Measurements from ENCODE around the gene PLXDC1. TPM values are rescaled to one million over a fixed set of nuclear protein-coding genes. Genes with fewer than 3 reads are reported as not detected.
A peak's percentile ranks its signal among the peaks of the same experiment; 100 is the strongest.
"Not testable (repeated sequence)": the region's sequence is repeated elsewhere in the genome, so short reads cannot be mapped to it uniquely, and the experiment has no call there.

The PLXDC1 gene
- total RNA-seq, 1 experiment from 2014 or later = not detected

DNA sequence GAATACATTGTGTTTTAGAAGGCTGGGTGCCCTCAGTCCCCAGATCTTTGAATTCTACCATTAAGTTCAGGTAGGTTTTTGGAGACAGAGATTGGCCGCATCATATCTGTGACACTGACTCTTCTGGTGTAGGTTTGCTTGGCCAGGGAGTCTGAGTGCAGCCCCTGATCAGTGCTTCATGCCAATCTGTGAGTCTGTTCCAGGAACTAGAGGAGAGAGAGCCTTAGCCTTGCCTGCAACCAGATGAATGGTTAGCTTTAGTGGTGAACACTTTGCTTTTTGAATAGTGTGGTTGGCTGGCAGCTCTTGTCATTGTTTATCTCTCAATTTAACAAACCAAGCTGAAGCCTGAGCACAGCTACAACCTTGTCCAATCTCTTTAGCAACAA, 87.8 kb downstream of the PLXDC1 start:
- H3K27ac ChIP-seq (ENCODE audit: low read length) = no peak overlapping the region
- H3K9me3 ChIP-seq (ENCODE audit: low read length) = no peaks in the 10 kb centered on the region
- no peaks in the 10 kb centered on the region for H3K36me3 ChIP-seq (ENCODE audit: insufficient read depth, low read length)
- no peak for DNase-seq
- H3K9ac ChIP-seq (ENCODE audit: low read length) = no peak overlapping the region
- no peak overlapping the region for H3K4me2 ChIP-seq (ENCODE audit: low read depth, low read length, poor library complexity, severe bottlenecking)
- no peak overlapping the region for H3K4me3 ChIP-seq (ENCODE audit: low read length)
- H2AFZ ChIP-seq (ENCODE audit: low read length) = no peak overlapping the region
- H3K9me2 ChIP-seq (replicated peaks; ENCODE audit: insufficient read depth, low read length) = no peaks in the 10 kb centered on the region
- no peaks in the 10 kb centered on the region for H3K79me2 ChIP-seq (ENCODE audit: low read length)
- no peaks in the 10 kb centered on the region for H3K27me3 ChIP-seq (ENCODE audit: low read length)
- no peaks in the 10 kb centered on the region for H3K4me1 ChIP-seq (ENCODE audit: low read length)
- no peaks in the 10 kb centered on the region for H4K20me1 ChIP-seq (ENCODE audit: insufficient read depth, low read depth, low read length)

DNA sequence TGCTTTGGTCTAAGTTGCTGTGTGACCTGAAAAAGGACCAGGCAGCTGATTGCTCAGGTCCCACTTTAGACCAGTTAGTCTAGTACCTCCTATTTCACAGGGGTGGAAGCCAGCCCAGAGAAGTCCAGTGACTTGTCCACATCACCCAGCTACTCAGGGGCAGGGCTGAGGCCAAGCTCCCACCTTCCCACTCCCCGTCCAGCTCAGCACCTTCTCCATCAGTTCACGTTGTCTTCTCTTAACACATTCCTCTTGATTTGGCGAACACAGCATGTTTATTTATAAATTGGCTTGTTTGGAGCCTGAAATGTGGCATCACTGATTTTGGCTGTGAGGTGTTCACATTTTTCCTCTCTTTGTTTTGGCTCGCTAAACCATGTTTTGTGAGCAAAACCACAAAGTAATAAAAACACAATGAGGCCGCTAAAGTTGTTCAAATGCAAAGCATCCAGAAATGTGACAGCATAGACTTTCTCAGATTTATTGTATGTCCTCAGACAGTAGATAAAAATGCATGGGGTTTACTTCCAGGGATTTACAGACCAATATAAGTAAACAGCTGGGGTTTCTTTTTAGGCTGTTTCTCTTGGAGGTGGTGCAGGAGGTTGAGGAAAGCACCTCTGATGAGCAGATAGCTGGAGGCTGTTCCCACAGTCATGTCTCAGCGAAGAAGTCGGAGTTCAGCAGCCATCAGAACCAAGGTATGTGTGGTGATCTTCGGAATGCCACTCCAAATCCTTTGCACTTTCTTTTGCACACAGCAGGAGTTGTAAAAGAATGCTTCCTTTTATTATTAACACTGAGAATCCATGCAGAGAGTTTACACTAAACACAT, 88.4 kb downstream of the PLXDC1 start:
- Histone ChIP-seq H4K20me1 (ENCODE audit: insufficient read depth, low read depth, low read length) (no peaks in the 10 kb centered on the region), H3K27ac (ENCODE audit: low read length) (no peak overlapping the region), H3K27me3 (ENCODE audit: low read length) (no peaks in the 10 kb centered on the region), H3K36me3 (ENCODE audit: insufficient read depth, low read length) (no peaks in the 10 kb centered on the region), H2AFZ (ENCODE audit: low read length) (no peak overlapping the region), H3K4me1 (ENCODE audit: low read length) (no peaks in the 10 kb centered on the region), H3K9ac (ENCODE audit: low read length) (no peak overlapping the region), H3K4me3 (ENCODE audit: low read length) (no peak overlapping the region), H3K79me2 (ENCODE audit: low read length) (no peaks in the 10 kb centered on the region), H3K9me3 (ENCODE audit: low read length) (no peaks in the 10 kb centered on the region), H3K9me2 (replicated peaks; ENCODE audit: insufficient read depth, low read length) (no peaks in the 10 kb centered on the region), H3K4me2 (ENCODE audit: low read depth, low read length, poor library complexity, severe bottlenecking) (no peak overlapping the region)
- DNase-seq = no peak

DNA sequence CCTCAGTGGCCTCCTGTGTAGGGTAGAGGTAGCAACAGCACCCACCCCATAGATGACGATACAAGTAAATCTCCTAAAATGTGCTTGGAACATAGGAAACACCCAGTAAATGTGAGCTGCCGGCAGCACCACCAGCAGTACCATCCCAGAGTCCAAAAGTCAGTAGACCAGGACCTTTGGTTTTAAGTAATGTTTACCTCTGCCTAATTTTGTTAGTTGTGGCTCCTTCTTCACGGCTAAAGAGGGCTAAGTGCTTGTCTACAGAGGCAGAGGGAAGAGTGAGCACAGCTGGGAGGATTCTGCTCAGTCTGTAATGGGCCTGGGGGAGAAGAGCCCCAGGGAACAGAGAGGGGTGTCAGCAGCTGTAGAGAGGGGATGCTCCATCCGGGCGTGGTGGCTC, 92.9 kb downstream of the PLXDC1 start:
- H3K9me3 ChIP-seq (ENCODE audit: low read length) = no peaks in the 10 kb centered on the region
- no peak overlapping the region for H2AFZ ChIP-seq (ENCODE audit: low read length)
- H3K4me1 ChIP-seq (ENCODE audit: low read length) = peaks cover 14% of the 10 kb centered on the region
- H3K27ac ChIP-seq (ENCODE audit: low read length) = no peak overlapping the region
- no peaks in the 10 kb centered on the region for H3K36me3 ChIP-seq (ENCODE audit: insufficient read depth, low read length)
- no peak overlapping the region for H3K4me3 ChIP-seq (ENCODE audit: low read length)
- no peaks in the 10 kb centered on the region for H3K9me2 ChIP-seq (replicated peaks; ENCODE audit: insufficient read depth, low read length)
- H4K20me1 ChIP-seq (ENCODE audit: insufficient read depth, low read depth, low read length) = no peaks in the 10 kb centered on the region
- H3K79me2 ChIP-seq (ENCODE audit: low read length) = no peaks in the 10 kb centered on the region
- H3K9ac ChIP-seq (ENCODE audit: low read length) = no peak overlapping the region
- no peak for DNase-seq
- H3K4me2 ChIP-seq (ENCODE audit: low read depth, low read length, poor library complexity, severe bottlenecking) = no peak overlapping the region
- no peaks in the 10 kb centered on the region for H3K27me3 ChIP-seq (ENCODE audit: low read length)

DNA sequence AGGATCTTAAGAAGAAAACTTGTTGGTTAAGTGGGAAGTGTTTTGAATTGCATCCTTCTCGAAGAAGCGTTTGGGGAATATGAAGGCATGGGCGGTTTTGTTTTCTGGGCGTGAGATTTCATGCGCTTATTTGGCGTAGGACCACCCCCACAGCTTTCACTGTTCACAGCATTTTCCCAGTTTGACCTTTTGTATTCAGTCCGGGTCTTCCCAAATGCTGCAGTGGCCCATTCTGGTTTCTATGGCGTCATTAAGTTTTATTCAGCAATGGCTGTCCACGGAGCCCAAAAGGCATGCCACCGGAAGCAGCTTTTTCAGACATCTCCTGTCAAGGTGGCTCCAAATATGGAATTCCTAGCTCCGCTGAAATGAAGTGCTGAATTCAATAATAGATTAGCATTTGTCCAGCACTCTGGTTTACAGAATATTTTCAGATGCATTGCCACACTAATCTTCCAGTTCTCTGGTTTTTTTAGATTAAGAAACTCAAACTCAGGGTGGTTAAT, 93.7 kb downstream of the PLXDC1 start:
- no peaks in the 10 kb centered on the region for H4K20me1 ChIP-seq (ENCODE audit: insufficient read depth, low read depth, low read length)
- no peaks in the 10 kb centered on the region for H3K79me2 ChIP-seq (ENCODE audit: low read length)
- H3K9ac ChIP-seq (ENCODE audit: low read length) = peak overlapping the region; percentile 79
- peak overlapping the region; percentile 63 for H3K4me3 ChIP-seq (ENCODE audit: low read length)
- peak overlapping the region; percentile 85 for H3K4me2 ChIP-seq (ENCODE audit: low read depth, low read length, poor library complexity, severe bottlenecking)
- H3K27me3 ChIP-seq (ENCODE audit: low read length) = no peaks in the 10 kb centered on the region
- no peak overlapping the region for H2AFZ ChIP-seq (ENCODE audit: low read length)
- H3K9me3 ChIP-seq (ENCODE audit: low read length) = no peaks in the 10 kb centered on the region
- peaks cover 14% of the 10 kb centered on the region for H3K4me1 ChIP-seq (ENCODE audit: low read length)
- no peak overlapping the region for H3K27ac ChIP-seq (ENCODE audit: low read length)
- H3K36me3 ChIP-seq (ENCODE audit: insufficient read depth, low read length) = no peaks in the 10 kb centered on the region
- no peaks in the 10 kb centered on the region for H3K9me2 ChIP-seq (replicated peaks; ENCODE audit: insufficient read depth, low read length)
- DNase-seq = no peak

DNA sequence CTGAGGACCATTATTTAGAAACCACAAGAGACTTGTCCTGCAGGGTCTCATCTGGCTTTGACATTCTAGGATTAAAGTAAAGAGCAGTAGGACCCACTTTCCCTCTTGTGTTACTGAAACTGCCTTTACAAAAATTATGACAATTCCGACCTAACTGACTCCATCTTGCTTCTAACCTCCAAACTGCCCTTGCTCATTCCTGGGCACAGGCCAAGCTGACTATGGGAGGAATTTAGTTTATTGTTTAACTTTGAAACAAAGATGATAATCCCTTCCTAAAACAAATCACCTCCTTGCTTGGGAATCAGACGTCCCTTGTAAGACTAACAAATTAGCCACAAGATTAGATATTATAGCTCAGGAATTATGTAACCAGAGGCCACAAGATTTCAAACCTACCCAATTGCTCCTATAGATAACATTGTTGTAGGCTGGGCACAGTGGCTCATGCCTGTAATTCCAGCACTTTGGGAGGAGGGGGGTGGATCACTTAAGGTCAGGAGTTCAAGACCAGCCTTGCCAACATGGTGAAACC, 97.3 kb downstream of the PLXDC1 start:
- Histone ChIP-seq H3K4me1 (ENCODE audit: low read length) (peaks cover 14% of the 10 kb centered on the region), H3K36me3 (ENCODE audit: insufficient read depth, low read length) (no peaks in the 10 kb centered on the region), H3K4me2 (ENCODE audit: low read depth, low read length, poor library complexity, severe bottlenecking) (no peak overlapping the region), H4K20me1 (ENCODE audit: insufficient read depth, low read depth, low read length) (no peaks in the 10 kb centered on the region), H3K4me3 (ENCODE audit: low read length) (no peak overlapping the region), H3K27ac (ENCODE audit: low read length) (no peak overlapping the region), H3K9ac (ENCODE audit: low read length) (no peak overlapping the region), H3K27me3 (ENCODE audit: low read length) (no peaks in the 10 kb centered on the region), H2AFZ (ENCODE audit: low read length) (no peak overlapping the region), H3K9me3 (ENCODE audit: low read length) (no peaks in the 10 kb centered on the region), H3K9me2 (replicated peaks; ENCODE audit: insufficient read depth, low read length) (no peaks in the 10 kb centered on the region), H3K79me2 (ENCODE audit: low read length) (no peaks in the 10 kb centered on the region)
- DNase-seq = no peak

DNA sequence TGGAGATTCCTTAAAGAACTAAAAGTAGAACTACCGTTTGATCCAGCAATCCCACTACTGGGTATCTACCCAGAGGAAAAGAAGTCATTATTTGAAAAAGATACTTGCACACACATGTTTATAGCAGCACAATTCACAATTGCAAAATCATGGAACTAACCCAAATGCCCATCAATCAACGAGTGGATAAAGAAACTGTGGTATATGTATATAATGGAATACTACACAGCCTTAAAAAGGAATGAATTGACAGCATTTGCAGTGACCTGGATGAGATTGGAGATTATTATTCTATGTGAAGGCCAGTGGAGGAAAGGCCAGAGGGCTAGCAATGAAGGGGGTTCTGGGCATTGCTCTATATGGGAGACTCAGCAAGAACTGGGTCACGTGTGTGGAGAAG, 99.0 kb downstream of the PLXDC1 start:
- H3K9me2 ChIP-seq (replicated peaks; ENCODE audit: insufficient read depth, low read length); H2AFZ ChIP-seq (ENCODE audit: low read length); H3K4me1 ChIP-seq (ENCODE audit: low read length); H3K4me2 ChIP-seq (ENCODE audit: low read depth, low read length, poor library complexity, severe bottlenecking); H4K20me1 ChIP-seq (ENCODE audit: insufficient read depth, low read depth, low read length); H3K4me3 ChIP-seq (ENCODE audit: low read length); H3K9ac ChIP-seq (ENCODE audit: low read length); DNase-seq; H3K79me2 ChIP-seq (ENCODE audit: low read length); H3K9me3 ChIP-seq (ENCODE audit: low read length); H3K36me3 ChIP-seq (ENCODE audit: insufficient read depth, low read length); H3K27me3 ChIP-seq (ENCODE audit: low read length); H3K27ac ChIP-seq (ENCODE audit: low read length): not testable (repeated sequence)

DNA sequence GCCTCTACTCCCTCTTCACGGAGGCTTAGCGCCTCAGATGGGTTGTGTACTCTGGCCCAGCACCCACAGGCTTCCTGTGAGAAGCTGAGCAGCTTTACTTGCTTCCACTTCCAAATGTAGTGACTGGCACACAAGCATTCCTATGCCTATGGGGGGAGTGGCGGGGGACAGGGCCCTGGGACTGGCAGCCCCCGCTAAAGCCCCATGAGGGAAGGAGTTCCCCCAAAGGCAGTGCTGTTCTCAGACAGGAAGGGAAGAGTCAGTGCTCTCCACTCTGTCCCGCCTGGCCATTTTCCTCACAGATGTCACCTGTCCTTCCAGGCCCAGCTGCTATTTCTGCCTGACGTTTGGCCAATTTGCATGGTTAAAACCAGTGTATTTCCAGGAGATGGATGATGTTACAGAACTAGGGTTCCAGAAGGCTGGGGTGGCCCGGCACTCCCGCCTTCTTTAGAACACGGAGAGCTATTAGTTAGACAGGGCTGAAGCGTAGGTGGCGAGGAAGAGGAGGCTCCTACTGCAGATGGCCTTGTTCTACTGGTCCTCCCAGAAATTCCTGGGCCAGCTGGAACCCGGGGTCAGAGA, 100.3 kb downstream of the PLXDC1 start:
- Histone ChIP-seq H3K27me3 (ENCODE audit: low read length) (no peaks in the 10 kb centered on the region), H3K4me3 (ENCODE audit: low read length) (no peak overlapping the region), H3K36me3 (ENCODE audit: insufficient read depth, low read length) (no peaks in the 10 kb centered on the region), H3K9me2 (replicated peaks; ENCODE audit: insufficient read depth, low read length) (no peaks in the 10 kb centered on the region), H3K4me1 (ENCODE audit: low read length) (no peaks in the 10 kb centered on the region), H2AFZ (ENCODE audit: low read length) (no peak overlapping the region), H3K79me2 (ENCODE audit: low read length) (no peaks in the 10 kb centered on the region), H4K20me1 (ENCODE audit: insufficient read depth, low read depth, low read length) (no peaks in the 10 kb centered on the region), H3K4me2 (ENCODE audit: low read depth, low read length, poor library complexity, severe bottlenecking) (no peak overlapping the region), H3K9me3 (ENCODE audit: low read length) (peaks cover 13% of the 10 kb centered on the region), H3K27ac (ENCODE audit: low read length) (no peak overlapping the region), H3K9ac (ENCODE audit: low read length) (no peak overlapping the region)
- DNase-seq = peak; percentile 4

DNA sequence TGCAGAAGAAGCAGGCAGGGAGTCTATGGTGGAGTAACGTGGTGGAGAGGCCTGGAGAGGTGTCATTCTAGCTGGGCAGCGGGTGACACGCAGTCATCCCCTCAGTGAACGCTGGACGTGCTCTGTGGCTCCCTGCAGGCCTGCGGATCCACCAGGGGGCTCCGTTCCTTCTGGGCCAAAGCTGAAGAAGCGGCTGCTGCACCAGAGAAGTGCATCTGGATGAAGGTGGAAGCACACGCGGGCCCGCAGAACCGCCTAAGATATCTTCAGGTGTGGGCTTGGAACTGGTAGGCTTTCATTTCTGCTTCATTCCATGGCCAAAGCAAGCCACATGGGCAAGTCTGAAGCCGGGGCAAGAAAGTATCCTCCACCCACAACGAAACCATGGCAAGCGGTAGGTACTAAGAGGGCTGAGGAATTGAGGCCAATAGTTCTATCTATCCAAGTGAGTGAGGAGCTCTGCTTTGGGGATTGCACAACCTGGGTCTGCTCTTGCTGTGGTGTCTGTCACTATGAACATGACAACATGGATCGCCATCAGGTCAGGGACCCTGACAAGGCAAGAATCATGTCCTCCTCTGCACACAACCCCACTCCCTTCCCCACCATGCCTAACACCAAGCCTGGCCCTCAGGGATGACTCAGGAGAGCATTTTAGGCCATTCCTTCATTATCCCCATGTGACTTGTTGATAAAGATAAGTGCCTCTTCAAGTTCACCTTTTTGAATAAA, 105.3 kb downstream of the PLXDC1 start:
- Histone ChIP-seq H3K36me3 (ENCODE audit: insufficient read depth, low read length) (no peaks in the 10 kb centered on the region), H3K27ac (ENCODE audit: low read length) (no peak overlapping the region), H3K27me3 (ENCODE audit: low read length) (no peaks in the 10 kb centered on the region), H3K9me3 (ENCODE audit: low read length) (peaks cover 13% of the 10 kb centered on the region), H3K4me1 (ENCODE audit: low read length) (no peaks in the 10 kb centered on the region), H3K9me2 (replicated peaks; ENCODE audit: insufficient read depth, low read length) (no peaks in the 10 kb centered on the region), H3K79me2 (ENCODE audit: low read length) (no peaks in the 10 kb centered on the region), H3K4me3 (ENCODE audit: low read length) (no peak overlapping the region), H3K4me2 (ENCODE audit: low read depth, low read length, poor library complexity, severe bottlenecking) (no peak overlapping the region), H3K9ac (ENCODE audit: low read length) (no peak overlapping the region), H4K20me1 (ENCODE audit: insufficient read depth, low read depth, low read length) (no peaks in the 10 kb centered on the region), H2AFZ (ENCODE audit: low read length) (no peak overlapping the region)
- DNase-seq = peak; percentile 51

Data from Karpas-422 (cell line).